Measurements from ENCODE around the gene MCC. TPM values are rescaled to one million over a fixed set of nuclear protein-coding genes. Genes with fewer than 3 reads are reported as not detected.

MCC gene
- polyA plus RNA-seq, 4 donors = 0.45 to 3.5 (median 1.6) TPM

DNA sequence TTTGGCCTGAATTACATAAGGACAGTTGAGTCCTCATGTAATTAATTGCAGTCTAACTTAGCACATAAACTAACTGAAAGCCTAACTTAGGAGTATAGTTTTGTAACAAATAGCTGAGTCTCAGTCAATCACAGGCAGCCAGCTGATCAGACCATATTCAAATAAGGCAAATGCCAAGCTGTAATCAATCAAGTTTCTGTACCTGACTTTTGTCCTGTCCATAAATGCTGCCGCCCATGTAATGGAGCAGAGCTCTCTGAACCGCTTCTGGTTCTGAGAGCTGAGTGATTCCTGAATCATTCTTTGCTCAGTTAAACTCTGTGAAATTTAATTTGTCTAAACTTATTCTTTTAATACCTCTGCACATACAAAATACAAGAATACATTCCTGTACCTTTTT lies 158.3 kb downstream of the MCC start:
- no peaks in the 10 kb centered on the region for H3K27me3 ChIP-seq (ENCODE audit: control insufficient read depth in 3 of 3, insufficient read depth in 3 of 3, low read length in 3 of 3)
- FAIRE-seq = no peak
- H3K4me3 ChIP-seq (ENCODE audit: low read depth in 1 of 3, low read length in 3 of 3) = no peak overlapping the region
- no peaks in the 10 kb centered on the region for H3K9me3 ChIP-seq (ENCODE audit: control insufficient read depth in 2 of 2, insufficient read depth in 1 of 2, low read depth in 1 of 2, low read length in 1 of 2)
- H3K36me3 ChIP-seq (ENCODE audit: control insufficient read depth in 3 of 3, insufficient read depth in 2 of 3, low read depth in 1 of 3, low read length in 3 of 3) = no peaks in the 10 kb centered on the region
- WGBS, 3 donors = 29 to 53% (median 40%) methylated on average over 2 of the region's 2 CpGs
- no peaks in the 10 kb centered on the region for H3K4me1 ChIP-seq (ENCODE audit: control insufficient read depth in 3 of 3, insufficient read depth in 2 of 3, low read depth in 1 of 3, low read length in 2 of 3)
- H3K27ac ChIP-seq (ENCODE audit: low read depth in 1 of 3, low read length in 2 of 3) = no peak overlapping the region
- no peak for DNase-seq

DNA sequence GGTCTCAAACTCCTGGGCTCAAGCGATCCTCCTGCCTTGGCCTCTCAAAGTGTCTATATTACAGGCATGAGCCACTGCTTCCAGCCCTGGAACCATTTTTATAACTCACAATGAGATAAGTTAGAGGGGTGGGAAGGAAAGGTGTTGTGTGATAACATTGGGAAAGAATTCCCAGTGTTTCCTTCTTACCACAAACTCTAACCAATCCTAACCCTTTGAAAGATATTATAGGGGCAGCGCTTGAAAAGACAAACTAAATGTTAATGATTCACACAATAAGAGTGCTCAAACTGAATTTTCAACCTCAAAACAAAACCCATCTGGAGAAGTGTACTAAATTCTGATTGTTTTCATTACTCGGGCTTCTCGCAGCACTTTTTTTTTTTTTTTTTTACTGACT lies 163.2 kb downstream of the MCC start:
- FAIRE-seq (no peak), DNase-seq (no peak)
- H3K27me3 ChIP-seq (ENCODE audit: control insufficient read depth in 3 of 3, insufficient read depth in 3 of 3, low read length in 3 of 3) = no peaks in the 10 kb centered on the region
- H3K4me3 ChIP-seq (ENCODE audit: low read depth in 1 of 3, low read length in 3 of 3) = no peak overlapping the region
- no peaks in the 10 kb centered on the region for H3K36me3 ChIP-seq (ENCODE audit: control insufficient read depth in 3 of 3, insufficient read depth in 2 of 3, low read depth in 1 of 3, low read length in 3 of 3)
- no peaks in the 10 kb centered on the region for H3K4me1 ChIP-seq (ENCODE audit: control insufficient read depth in 3 of 3, insufficient read depth in 2 of 3, low read depth in 1 of 3, low read length in 2 of 3)
- 53 to 73% (median 72%) methylated on average over 4 of the region's 4 CpGs for WGBS, 3 donors
- H3K27ac ChIP-seq (ENCODE audit: low read depth in 1 of 3, low read length in 2 of 3) = no peak overlapping the region
- H3K9me3 ChIP-seq (ENCODE audit: control insufficient read depth in 2 of 2, insufficient read depth in 1 of 2, low read depth in 1 of 2, low read length in 1 of 2) = no peaks in the 10 kb centered on the region

DNA sequence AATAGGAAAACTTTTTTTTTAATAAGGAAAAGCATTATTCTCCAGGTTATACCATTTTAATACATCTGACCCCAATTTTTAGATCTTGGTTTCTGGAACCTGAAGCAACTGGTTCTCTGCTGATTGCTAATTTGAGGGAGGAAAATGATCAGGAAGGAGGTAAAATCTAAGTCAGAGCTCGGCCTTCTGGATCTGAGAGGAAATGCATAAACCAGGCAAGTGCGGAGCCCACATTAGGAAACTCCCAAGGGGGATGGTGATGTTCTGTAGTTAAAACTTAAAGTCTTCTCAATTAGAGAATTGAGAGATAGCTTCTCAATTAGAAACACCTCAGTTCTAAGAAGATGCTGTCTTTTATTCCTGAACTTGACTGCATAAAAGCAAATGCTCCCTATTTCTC lies 167.0 kb downstream of the MCC start:
- WGBS, 3 donors = 63 to 86% (median 79%) methylated on average over 2 of the region's 2 CpGs
- Histone ChIP-seq H3K27ac (ENCODE audit: low read depth in 1 of 3, low read length in 2 of 3) (no peak overlapping the region), H3K36me3 (ENCODE audit: control insufficient read depth in 3 of 3, insufficient read depth in 2 of 3, low read depth in 1 of 3, low read length in 3 of 3) (no peaks in the 10 kb centered on the region), H3K4me3 (ENCODE audit: low read depth in 1 of 3, low read length in 3 of 3) (no peak overlapping the region), H3K4me1 (ENCODE audit: control insufficient read depth in 3 of 3, insufficient read depth in 2 of 3, low read depth in 1 of 3, low read length in 2 of 3) (no peaks in the 10 kb centered on the region), H3K9me3 (ENCODE audit: control insufficient read depth in 2 of 2, insufficient read depth in 1 of 2, low read depth in 1 of 2, low read length in 1 of 2) (no peaks in the 10 kb centered on the region), H3K27me3 (ENCODE audit: control insufficient read depth in 3 of 3, insufficient read depth in 3 of 3, low read length in 3 of 3) (no peaks in the 10 kb centered on the region)
- DNase-seq (no peak), FAIRE-seq (no peak)

DNA sequence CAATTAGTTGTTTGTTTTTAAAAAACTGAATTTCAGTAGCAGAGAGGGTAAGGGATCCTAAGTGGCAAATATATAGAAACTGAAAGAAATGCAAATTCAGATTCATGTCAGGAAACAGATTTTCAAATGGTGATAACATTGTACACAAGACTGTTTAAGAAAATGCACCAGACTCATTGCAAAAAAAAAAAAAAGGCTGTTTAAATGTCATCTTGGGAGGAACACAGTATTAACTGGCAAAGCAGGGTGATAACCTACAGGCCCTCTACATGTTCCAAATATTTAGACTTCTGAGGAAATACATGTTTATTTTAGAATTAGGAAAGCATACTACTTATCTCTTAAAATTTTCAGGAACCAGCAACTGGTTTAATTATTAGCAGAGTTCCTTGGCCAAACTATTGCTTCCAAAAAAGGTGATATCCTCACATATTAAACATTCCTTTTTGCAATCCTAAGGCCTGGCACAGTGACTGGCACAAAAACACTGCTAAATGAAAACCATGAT lies 167.9 kb downstream of the MCC start:
- FAIRE-seq = no peak
- Histone ChIP-seq H3K4me3 (ENCODE audit: low read depth in 1 of 3, low read length in 3 of 3) (no peak overlapping the region), H3K4me1 (ENCODE audit: control insufficient read depth in 3 of 3, insufficient read depth in 2 of 3, low read depth in 1 of 3, low read length in 2 of 3) (no peaks in the 10 kb centered on the region), H3K9me3 (ENCODE audit: control insufficient read depth in 2 of 2, insufficient read depth in 1 of 2, low read depth in 1 of 2, low read length in 1 of 2) (no peaks in the 10 kb centered on the region), H3K27me3 (ENCODE audit: control insufficient read depth in 3 of 3, insufficient read depth in 3 of 3, low read length in 3 of 3) (no peaks in the 10 kb centered on the region), H3K36me3 (ENCODE audit: control insufficient read depth in 3 of 3, insufficient read depth in 2 of 3, low read depth in 1 of 3, low read length in 3 of 3) (no peaks in the 10 kb centered on the region), H3K27ac (ENCODE audit: low read depth in 1 of 3, low read length in 2 of 3) (no peak overlapping the region)
- no peak for DNase-seq

DNA sequence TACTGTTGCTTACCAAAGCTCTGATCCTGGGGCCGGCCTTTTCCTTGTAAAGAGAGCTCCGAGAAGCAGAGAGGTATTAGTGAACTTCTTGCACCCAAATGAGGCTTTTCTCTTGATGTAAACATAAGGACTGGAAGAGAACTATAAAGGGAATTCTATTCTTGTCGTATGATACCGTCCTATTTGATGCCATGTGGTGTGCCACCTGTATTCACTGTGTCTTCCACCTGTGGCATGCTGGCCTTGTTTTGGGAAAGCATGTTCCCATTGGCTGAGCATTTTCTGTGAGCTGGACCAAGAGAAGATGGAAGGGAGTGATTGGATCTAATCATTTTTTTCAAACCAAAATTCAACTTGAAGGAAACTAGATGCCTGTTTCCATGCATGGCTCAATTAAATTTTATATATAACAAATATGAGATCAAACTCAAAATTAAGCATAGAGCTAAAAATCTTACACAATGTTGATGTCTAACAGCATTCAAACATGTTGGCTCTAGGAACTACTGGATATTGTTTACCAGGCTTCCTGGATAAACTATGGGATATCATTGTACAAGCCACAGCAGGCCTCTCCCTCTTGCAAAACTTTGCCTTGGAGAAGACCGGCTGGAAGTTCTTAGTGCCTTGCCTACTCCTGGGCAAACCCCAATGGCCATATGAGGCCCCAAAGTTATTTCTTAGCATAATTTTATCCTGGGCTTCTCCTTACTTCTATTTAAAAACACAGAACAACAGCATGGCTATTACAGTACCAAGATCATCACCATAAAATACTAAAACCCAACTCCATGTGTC lies 168.8 kb downstream of the MCC start:
- FAIRE-seq = no peak
- H3K4me1 ChIP-seq (ENCODE audit: control insufficient read depth in 3 of 3, insufficient read depth in 2 of 3, low read depth in 1 of 3, low read length in 2 of 3) = no peaks in the 10 kb centered on the region

DNA sequence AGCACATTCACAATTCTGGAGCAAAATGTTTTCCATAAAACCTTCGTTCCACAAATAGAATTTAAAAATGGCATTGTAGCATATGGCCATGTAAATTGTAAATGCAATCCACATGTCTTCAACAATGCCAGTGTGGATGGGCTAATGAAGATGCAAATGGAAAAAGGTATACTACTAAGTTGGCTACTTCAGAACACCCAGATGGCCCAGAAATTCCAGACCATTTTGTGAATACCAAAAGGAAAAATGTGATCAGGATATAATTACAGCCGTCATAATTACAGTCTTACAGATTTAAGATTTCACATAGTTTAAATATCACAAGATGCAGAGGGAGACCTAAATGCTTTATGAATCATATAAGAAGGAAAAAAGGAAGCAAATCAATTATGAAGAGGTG lies 170.6 kb downstream of the MCC start:
- Histone ChIP-seq H3K27ac (ENCODE audit: low read depth in 1 of 3, low read length in 2 of 3) (no peak overlapping the region), H3K4me3 (ENCODE audit: low read depth in 1 of 3, low read length in 3 of 3) (no peak overlapping the region), H3K36me3 (ENCODE audit: control insufficient read depth in 3 of 3, insufficient read depth in 2 of 3, low read depth in 1 of 3, low read length in 3 of 3) (no peaks in the 10 kb centered on the region), H3K27me3 (ENCODE audit: control insufficient read depth in 3 of 3, insufficient read depth in 3 of 3, low read length in 3 of 3) (no peaks in the 10 kb centered on the region), H3K4me1 (ENCODE audit: control insufficient read depth in 3 of 3, insufficient read depth in 2 of 3, low read depth in 1 of 3, low read length in 2 of 3) (no peaks in the 10 kb centered on the region), H3K9me3 (ENCODE audit: control insufficient read depth in 2 of 2, insufficient read depth in 1 of 2, low read depth in 1 of 2, low read length in 1 of 2) (no peaks in the 10 kb centered on the region)
- 89 to 92% (median 92%) methylated on average over 2 of the region's 2 CpGs for WGBS, 3 donors
- FAIRE-seq (no peak), DNase-seq (no peak)

More for the DNA sequence above, 168.8 kb downstream of the MCC start:
- Histone ChIP-seq H3K4me3 (ENCODE audit: low read depth in 1 of 3, low read length in 3 of 3) (no peak overlapping the region), H3K27me3 (ENCODE audit: control insufficient read depth in 3 of 3, insufficient read depth in 3 of 3, low read length in 3 of 3) (no peaks in the 10 kb centered on the region), H3K36me3 (ENCODE audit: control insufficient read depth in 3 of 3, insufficient read depth in 2 of 3, low read depth in 1 of 3, low read length in 3 of 3) (no peaks in the 10 kb centered on the region), H3K27ac (ENCODE audit: low read depth in 1 of 3, low read length in 2 of 3) (no peak overlapping the region), H3K9me3 (ENCODE audit: control insufficient read depth in 2 of 2, insufficient read depth in 1 of 2, low read depth in 1 of 2, low read length in 1 of 2) (no peaks in the 10 kb centered on the region)
- WGBS, 3 donors = 86 to 91% (median 91%) methylated on average over 5 of the region's 5 CpGs
- no peak for DNase-seq

DNA sequence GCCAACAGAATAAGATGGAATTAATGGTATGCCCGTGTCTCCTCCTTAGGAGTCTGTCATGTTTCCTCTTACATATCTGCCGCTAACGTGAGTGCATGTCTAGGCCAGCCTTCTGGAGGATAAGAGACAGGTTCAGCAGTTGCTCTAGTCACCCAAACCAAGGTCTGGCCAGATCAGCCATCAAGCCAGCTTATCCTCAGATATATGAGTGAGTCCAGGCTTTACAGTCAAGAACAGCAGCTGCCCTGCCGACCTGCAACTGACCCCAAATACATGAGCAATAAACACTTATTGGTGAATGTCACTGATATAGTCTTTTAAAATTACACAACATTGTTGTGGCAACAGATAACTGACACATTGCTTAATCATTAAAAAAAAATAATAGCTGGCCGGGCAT lies 177.0 kb downstream of the MCC start:
- H3K27me3 ChIP-seq (ENCODE audit: control insufficient read depth in 3 of 3, insufficient read depth in 3 of 3, low read length in 3 of 3) = no peaks in the 10 kb centered on the region
- no peak overlapping the region for H3K27ac ChIP-seq (ENCODE audit: low read depth in 1 of 3, low read length in 2 of 3)
- no peak overlapping the region for H3K4me3 ChIP-seq (ENCODE audit: low read depth in 1 of 3, low read length in 3 of 3)
- no peaks in the 10 kb centered on the region for H3K9me3 ChIP-seq (ENCODE audit: control insufficient read depth in 2 of 2, insufficient read depth in 1 of 2, low read depth in 1 of 2, low read length in 1 of 2)
- no peaks in the 10 kb centered on the region for H3K4me1 ChIP-seq (ENCODE audit: control insufficient read depth in 3 of 3, insufficient read depth in 2 of 3, low read depth in 1 of 3, low read length in 2 of 3)
- DNase-seq (no peak), FAIRE-seq (no peak)
- H3K36me3 ChIP-seq (ENCODE audit: control insufficient read depth in 3 of 3, insufficient read depth in 2 of 3, low read depth in 1 of 3, low read length in 3 of 3) = no peaks in the 10 kb centered on the region
- WGBS, 3 donors = 59 to 79% (median 67%) methylated on average over 5 of the region's 5 CpGs

DNA sequence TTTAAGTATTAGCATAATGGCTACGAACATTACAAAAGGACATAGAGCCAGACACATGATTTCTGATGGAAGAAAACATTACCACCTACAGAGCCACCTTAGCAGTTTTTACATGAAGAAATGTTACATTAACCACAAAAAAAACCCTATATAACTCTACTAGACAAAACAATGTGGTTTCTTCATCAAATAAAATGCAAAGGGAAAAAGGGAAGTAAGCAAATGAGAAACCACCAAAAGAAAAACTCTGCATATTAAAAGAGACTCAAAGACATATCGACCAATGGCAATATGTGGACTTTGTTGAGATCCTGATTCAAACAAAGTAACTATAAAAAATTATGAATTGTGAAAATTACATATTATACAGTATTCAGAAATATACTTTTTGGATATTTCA lies 186.1 kb downstream of the MCC start:
- no peaks in the 10 kb centered on the region for H3K36me3 ChIP-seq (ENCODE audit: control insufficient read depth in 3 of 3, insufficient read depth in 2 of 3, low read depth in 1 of 3, low read length in 3 of 3)
- 75 to 84% (median 78%) methylated on average over 2 of the region's 2 CpGs for WGBS, 3 donors
- no peak for FAIRE-seq
- H3K27ac ChIP-seq (ENCODE audit: low read depth in 1 of 3, low read length in 2 of 3) = no peak overlapping the region
- no peaks in the 10 kb centered on the region for H3K27me3 ChIP-seq (ENCODE audit: control insufficient read depth in 3 of 3, insufficient read depth in 3 of 3, low read length in 3 of 3)
- no peaks in the 10 kb centered on the region for H3K9me3 ChIP-seq (ENCODE audit: control insufficient read depth in 2 of 2, insufficient read depth in 1 of 2, low read depth in 1 of 2, low read length in 1 of 2)
- H3K4me3 ChIP-seq (ENCODE audit: low read depth in 1 of 3, low read length in 3 of 3) = no peak overlapping the region
- no peaks in the 10 kb centered on the region for H3K4me1 ChIP-seq (ENCODE audit: control insufficient read depth in 3 of 3, insufficient read depth in 2 of 3, low read depth in 1 of 3, low read length in 2 of 3)
- DNase-seq = no peak

DNA sequence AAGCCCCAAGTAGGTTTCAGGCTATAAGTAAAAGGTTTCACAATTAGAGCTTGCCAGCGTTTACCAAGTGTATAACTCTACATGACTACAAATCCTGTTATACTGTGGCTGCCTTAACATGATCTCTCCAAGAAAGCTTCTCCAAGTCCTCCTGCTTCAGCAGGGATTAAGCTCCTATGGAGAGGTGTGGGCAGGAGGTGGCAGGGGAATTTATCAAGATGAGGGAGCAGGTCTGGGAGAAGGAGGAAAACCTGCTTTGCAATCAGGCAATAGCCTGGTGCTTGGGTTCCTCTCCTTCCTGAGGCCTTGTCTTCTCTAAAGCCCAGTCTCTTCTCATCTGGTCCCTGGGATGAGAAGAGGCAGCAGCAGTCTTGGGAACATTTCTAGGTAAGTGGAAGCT lies 188.7 kb downstream of the MCC start:
- H3K27ac ChIP-seq (ENCODE audit: low read depth in 1 of 3, low read length in 2 of 3) = no peak overlapping the region
- WGBS, 3 donors = 82 to 87% (median 85%) methylated on average over 1 of the region's 1 CpG
- H3K4me1 ChIP-seq (ENCODE audit: control insufficient read depth in 3 of 3, insufficient read depth in 2 of 3, low read depth in 1 of 3, low read length in 2 of 3) = peaks cover 0 to 5% (median 5%) of the 10 kb centered on the region in 3 donors
- H3K4me3 ChIP-seq (ENCODE audit: low read depth in 1 of 3, low read length in 3 of 3) = no peak overlapping the region
- DNase-seq (no peak), FAIRE-seq (no peak)
- peaks cover 0 to 16% (median 0%) of the 10 kb centered on the region in 3 donors for H3K27me3 ChIP-seq (ENCODE audit: control insufficient read depth in 3 of 3, insufficient read depth in 3 of 3, low read length in 3 of 3)
- no peaks in the 10 kb centered on the region for H3K9me3 ChIP-seq (ENCODE audit: control insufficient read depth in 2 of 2, insufficient read depth in 1 of 2, low read depth in 1 of 2, low read length in 1 of 2)
- H3K36me3 ChIP-seq (ENCODE audit: control insufficient read depth in 3 of 3, insufficient read depth in 2 of 3, low read depth in 1 of 3, low read length in 3 of 3) = no peaks in the 10 kb centered on the region

All from small intestine (tissue), 7 donors.